ENCODE measurements around the gene SMG6.
A peak's percentile ranks its signal among the peaks of the same experiment; 100 is the strongest.
"Not testable (repeated sequence)": the region's sequence is repeated elsewhere in the genome, so short reads cannot be mapped to it uniquely, and the experiment has no call there.

SMG6 gene

GRCh38 chr17:2171702-2172076, 131.9 kb downstream of the SMG6 start:
- peak; percentile 13; the same call in 2 of the 3 replicates for ATAC-seq

GRCh38 chr17:2170023-2170422, 133.6 kb downstream of the SMG6 start:
- no peak for TF ChIP-seq POU6F1 (CRISPR knock-in tag; IDR thresholded peaks at IDR 0.05; ENCODE audit: borderline replicate concordance, low read depth)
- TF ChIP-seq ZNF565 (CRISPR knock-in tag; conservative IDR thresholded peaks at IDR 0.05; ENCODE audit: low read depth): no peak
- TF ChIP-seq, protein P1, sequence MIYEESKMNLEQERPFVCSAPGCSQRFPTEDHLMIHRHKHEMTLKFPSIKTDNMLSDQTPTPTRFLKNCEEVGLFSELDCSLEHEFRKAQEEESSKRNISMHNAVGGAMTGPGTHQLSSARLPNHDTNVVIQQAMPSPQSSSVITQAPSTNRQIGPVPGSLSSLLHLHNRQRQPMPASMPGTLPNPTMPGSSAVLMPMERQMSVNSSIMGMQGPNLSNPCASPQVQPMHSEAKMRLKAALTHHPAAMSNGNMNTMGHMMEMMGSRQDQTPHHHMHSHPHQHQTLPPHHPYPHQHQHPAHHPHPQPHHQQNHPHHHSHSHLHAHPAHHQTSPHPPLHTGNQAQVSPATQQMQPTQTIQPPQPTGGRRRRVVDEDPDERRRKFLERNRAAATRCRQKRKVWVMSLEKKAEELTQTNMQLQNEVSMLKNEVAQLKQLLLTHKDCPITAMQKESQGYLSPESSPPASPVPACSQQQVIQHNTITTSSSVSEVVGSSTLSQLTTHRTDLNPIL (CRISPR knock-in tag; IDR thresholded peaks at IDR 0.05; ENCODE audit: low read depth): no peak
- no peak for TF ChIP-seq ZNF8 (CRISPR knock-in tag; IDR thresholded peaks at IDR 0.05)
- TF ChIP-seq ISL1 (CRISPR knock-in tag; IDR thresholded peaks at IDR 0.05): no peak
- no peak for TF ChIP-seq ZFP3 (CRISPR knock-in tag; IDR thresholded peaks at IDR 0.05)
- TF ChIP-seq OSR1 (CRISPR knock-in tag; IDR thresholded peaks at IDR 0.05): no peak
- TF ChIP-seq ARNTL (CRISPR knock-in tag; IDR thresholded peaks at IDR 0.05; ENCODE audit: borderline replicate concordance, low read depth): no peak
- TF ChIP-seq BACH2 (CRISPR knock-in tag; IDR thresholded peaks at IDR 0.05; ENCODE audit: borderline replicate concordance): no peak
- no peak for TF ChIP-seq PPARA (CRISPR knock-in tag; IDR thresholded peaks at IDR 0.05; ENCODE audit: borderline replicate concordance)
- TF ChIP-seq RARB (CRISPR knock-in tag; IDR thresholded peaks at IDR 0.05): no peak
- TF ChIP-seq, protein P2, sequence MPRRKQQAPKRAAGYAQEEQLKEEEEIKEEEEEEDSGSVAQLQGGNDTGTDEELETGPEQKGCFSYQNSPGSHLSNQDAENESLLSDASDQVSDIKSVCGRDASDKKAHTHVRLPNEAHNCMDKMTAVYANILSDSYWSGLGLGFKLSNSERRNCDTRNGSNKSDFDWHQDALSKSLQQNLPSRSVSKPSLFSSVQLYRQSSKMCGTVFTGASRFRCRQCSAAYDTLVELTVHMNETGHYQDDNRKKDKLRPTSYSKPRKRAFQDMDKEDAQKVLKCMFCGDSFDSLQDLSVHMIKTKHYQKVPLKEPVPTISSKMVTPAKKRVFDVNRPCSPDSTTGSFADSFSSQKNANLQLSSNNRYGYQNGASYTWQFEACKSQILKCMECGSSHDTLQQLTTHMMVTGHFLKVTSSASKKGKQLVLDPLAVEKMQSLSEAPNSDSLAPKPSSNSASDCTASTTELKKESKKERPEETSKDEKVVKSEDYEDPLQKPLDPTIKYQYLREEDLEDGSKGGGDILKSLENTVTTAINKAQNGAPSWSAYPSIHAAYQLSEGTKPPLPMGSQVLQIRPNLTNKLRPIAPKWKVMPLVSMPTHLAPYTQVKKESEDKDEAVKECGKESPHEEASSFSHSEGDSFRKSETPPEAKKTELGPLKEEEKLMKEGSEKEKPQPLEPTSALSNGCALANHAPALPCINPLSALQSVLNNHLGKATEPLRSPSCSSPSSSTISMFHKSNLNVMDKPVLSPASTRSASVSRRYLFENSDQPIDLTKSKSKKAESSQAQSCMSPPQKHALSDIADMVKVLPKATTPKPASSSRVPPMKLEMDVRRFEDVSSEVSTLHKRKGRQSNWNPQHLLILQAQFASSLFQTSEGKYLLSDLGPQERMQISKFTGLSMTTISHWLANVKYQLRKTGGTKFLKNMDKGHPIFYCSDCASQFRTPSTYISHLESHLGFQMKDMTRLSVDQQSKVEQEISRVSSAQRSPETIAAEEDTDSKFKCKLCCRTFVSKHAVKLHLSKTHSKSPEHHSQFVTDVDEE (CRISPR knock-in tag; IDR thresholded peaks at IDR 0.05): no peak
- no peak for TF ChIP-seq ZNF70 (CRISPR knock-in tag; IDR thresholded peaks at IDR 0.05)
- ATAC-seq: no peak

More at GRCh38 chr17:2171702-2172076, 131.9 kb downstream of the SMG6 start:
- TF ChIP-seq, protein P2 (CRISPR knock-in tag; IDR thresholded peaks at IDR 0.05): no peak
- TF ChIP-seq ZNF8 (CRISPR knock-in tag; IDR thresholded peaks at IDR 0.05) (no peak), ZNF565 (CRISPR knock-in tag; conservative IDR thresholded peaks at IDR 0.05; ENCODE audit: low read depth) (no peak), SNAI2 (CRISPR knock-in tag; IDR thresholded peaks at IDR 0.05) (no peak), GLIS3 (CRISPR knock-in tag; IDR thresholded peaks at IDR 0.05) (no peak), BACH2 (CRISPR knock-in tag; IDR thresholded peaks at IDR 0.05; ENCODE audit: borderline replicate concordance) (no peak), ZC3H10 (CRISPR knock-in tag; IDR thresholded peaks at IDR 0.05) (no peak), RARB (CRISPR knock-in tag; IDR thresholded peaks at IDR 0.05) (no peak), OSR1 (CRISPR knock-in tag; IDR thresholded peaks at IDR 0.05) (no peak), PPARA (CRISPR knock-in tag; IDR thresholded peaks at IDR 0.05; ENCODE audit: borderline replicate concordance) (no peak), ZNF70 (CRISPR knock-in tag; IDR thresholded peaks at IDR 0.05) (no peak), ESRRG (CRISPR knock-in tag; IDR thresholded peaks at IDR 0.05) (no peak), ZFP30 (CRISPR knock-in tag; IDR thresholded peaks at IDR 0.05) (no peak), CSDC2 (CRISPR knock-in tag; IDR thresholded peaks at IDR 0.05) (no peak), TCF4 (CRISPR knock-in tag; IDR thresholded peaks at IDR 0.05; ENCODE audit: borderline replicate concordance) (no peak)
- TF ChIP-seq, protein P1 (CRISPR knock-in tag; IDR thresholded peaks at IDR 0.05; ENCODE audit: low read depth): no peak

DNA sequence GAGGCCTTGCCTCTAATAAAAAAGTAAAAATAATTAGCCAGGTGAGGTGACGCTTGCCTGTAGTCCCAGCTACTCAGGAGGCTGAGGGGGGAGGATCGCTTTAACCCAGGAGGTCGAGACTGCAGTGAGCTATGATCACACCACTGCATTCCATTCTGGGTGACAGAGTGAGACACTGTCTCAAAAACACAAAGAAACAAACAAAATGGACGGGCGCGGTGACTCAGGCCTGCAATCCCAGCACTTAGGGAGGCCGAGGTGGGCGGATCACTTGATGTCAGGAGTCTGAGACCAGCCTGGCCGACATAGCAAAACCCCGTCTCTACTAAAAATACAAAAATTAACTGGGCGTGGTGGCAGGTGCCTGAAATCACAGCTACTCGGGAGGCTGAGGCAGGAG, 137.9 kb downstream of the SMG6 start:
- not testable (repeated sequence) for ATAC-seq
